HG02943 (cell line): ENCODE data around the gene CDKAL1.

ENCODE experiments used
- ATAC-seq: cut with Tn5 transposase; IDR thresholded peaks from one replicate; pipeline ENCODE4 v1.9.1; 2021; ENCODE audit warnings: mild to moderate bottlenecking, low read depth, moderate library complexity; ENCODE audit not compliant: unreplicated experiment

The CDKAL1 gene

DNA sequence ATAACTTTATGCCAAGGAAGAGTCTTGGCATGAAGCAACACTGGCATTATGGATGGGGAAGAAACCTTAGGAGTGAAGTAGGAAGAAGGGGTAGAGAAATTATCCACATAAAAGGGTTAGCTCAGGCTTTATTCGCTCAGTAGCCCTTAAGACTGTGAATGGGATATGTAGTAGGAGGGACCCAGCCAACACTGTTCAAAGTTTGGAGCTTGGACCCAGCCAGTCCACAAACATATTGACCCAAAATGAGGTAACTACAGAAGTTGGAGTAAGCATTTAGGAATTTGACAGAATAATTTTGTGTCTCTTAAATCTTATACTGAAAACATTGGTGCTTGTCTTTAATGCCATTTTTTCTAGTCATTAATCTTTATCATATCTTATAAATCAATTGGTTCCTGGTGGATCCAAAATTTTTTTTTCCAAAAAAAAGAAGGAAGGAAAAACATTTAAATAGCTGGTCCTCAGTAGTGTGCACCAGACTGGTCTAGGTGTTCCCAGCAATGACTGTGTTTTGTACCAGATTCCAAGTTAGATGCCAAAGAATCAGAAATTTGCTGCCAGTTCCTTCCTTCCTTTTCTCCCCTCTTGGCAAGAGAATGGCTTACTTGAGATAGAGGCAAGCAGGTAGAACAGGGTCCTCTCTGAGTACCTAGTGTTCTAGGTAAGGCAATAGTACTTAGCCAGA, 607.5 kb downstream of the CDKAL1 start:
- no peak for ATAC-seq

- ATAC-seq = no peak
Measured at GRCh38 chr6:21142741-21143140, 608.5 kb downstream of the CDKAL1 start.

DNA sequence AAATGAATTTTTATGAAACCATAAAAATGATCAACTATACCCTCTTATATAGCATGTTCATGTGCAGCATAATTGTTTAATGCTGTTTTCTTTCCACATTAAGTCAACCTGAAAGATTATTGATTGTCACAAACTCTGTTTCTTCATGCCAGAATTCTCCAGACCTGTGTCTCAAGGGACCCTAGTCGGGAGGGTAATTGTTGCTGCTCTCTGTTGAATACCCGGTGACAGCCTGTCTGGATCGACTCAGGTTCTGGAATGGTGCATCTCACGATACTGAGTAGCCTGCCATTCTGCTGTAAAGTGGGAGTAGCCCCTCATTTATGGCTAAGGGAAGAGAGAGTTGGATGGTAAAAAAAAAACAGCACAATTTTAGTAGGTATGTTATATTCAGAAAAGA, 609.4 kb downstream of the CDKAL1 start:
- ATAC-seq = no peak

DNA sequence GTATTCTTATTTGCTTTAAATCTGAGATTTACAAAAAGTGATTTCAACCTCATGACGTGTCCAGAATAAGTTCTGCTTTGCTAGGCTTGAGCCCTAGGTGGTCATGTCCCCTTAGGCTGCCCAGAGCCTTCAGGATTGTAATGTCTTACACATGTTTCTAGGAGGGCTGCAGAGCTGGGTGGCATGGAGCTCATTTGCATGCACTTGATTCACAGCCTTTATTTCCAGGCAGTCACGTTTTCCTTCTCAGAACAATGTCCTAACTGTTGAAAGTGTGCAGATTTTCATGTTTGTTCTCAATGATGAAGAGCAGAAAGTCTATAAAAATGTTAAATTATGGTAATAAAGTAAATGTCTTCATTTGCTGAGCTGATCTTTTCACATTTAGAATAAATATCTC, 610.7 kb downstream of the CDKAL1 start:
- no peak for ATAC-seq

DNA sequence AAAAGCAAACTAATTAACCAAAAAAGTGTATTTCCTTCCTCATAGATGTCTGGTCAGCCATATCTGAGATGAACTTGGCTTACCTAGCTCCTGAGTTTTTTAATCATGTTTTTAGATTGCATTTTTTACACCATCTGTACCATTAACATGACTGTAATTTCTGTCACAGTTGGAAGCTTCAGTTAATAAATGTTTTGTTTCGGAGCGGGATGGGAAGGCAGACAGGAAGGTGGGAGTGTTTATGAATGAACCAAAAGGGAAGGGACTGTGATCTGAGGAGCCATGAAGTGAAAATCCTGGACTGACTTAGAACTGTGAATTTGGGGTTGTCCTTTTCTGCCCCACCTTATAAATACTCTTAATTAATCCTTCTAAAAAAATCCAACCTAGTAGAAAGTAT, 613.7 kb downstream of the CDKAL1 start:
- ATAC-seq = no peak

- ATAC-seq = no peak
Measured at GRCh38 chr6:21149470-21149869, 615.2 kb downstream of the CDKAL1 start.

DNA sequence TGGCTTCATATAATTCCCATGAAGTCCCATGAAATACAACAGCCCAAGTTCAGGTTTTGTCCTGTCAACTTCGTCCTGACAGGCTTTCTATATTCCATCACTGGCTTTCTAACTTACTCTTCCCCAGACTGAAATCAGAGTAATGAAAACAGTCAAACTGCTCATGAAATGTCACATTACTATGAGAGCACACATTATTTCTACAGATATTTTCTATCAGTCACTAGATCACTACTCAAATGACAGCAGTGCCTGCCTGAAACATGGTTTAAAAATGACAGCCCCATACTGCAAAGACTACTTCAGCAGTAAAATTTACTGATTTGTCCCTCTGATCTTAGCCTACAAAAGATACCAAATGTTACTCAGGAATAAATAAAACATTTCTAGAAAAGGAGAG, 616.4 kb downstream of the CDKAL1 start:
- no peak for ATAC-seq

DNA sequence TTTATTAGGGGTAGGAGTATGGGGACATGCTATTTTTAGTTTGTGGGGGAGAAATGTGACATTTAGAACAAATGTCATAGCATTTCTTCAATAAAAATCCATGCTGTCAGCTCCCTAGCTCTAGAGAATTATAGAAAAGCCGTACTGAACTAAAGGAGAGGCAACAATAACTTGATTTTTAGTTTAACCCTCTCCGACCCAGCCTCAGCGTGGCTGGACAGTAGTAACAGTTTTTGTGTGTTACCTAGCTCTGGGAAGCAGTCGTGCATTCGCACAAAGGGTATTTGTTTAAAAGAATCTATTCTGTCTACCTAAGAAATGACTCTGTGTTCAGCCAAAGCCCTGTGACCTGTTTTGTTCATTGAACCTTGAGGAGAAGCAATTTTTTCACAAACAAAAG, 616.9 kb downstream of the CDKAL1 start:
- ATAC-seq = no peak

GRCh38 chr6:21151530-21151929, 617.3 kb downstream of the CDKAL1 start:
- no peak for ATAC-seq

DNA sequence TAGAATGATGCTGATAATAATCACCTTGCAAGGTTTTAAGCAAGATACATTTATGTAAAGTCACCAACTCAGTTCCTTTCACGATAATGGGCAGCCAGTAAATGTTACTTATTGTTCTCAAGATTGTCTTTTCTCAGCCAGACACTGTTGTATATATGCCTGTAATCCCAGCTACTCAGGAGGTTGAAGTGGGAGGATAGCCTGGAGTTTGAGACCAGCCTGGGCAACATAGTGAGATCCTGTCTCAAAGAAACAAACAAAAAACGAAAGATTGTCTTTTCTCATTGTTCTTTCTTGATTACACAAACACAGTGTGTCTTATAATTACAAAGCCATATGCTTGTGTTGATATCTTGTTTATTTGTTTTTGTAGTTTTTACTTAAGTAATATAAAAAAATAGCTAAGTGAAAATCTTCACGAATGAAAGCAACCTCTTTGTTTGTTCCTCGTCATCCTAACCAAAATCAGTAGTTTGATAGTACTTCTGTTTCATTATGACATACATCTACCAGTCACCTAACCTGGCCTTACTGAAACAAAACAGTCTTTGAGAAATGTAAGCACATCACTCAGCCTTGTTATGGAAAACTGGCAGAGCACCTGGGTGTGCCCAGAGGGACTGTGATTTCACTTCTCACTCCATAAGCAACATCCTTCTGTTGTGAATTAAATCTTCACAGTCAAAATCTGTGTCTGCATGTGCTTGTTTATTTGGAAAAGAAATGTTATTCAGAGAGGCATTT, 623.1 kb downstream of the CDKAL1 start:
- ATAC-seq = peak; percentile 55

- ATAC-seq = no peak
Measured at GRCh38 chr6:21158149-21158548, 623.9 kb downstream of the CDKAL1 start.

- ATAC-seq = peak; percentile 49
Measured at GRCh38 chr6:21158873-21159272, 624.6 kb downstream of the CDKAL1 start.

DNA sequence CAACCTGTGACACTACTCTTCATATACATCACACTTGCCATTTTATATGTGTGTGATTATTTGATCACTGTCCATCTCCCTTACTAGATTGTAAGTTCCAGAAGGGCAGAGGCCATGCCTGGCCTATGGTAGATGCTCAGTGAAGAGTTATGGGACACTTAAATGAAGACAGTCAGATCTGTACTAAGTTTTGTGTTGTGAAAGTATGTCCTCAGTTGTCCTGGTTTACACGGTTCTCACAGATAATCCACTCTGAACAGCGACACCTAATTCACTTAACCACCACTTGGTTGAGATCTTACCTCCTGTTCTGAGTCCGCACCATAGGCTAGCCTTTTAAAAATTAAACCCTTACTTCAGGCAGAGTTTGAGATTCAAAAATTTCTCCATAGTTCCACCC, 625.2 kb downstream of the CDKAL1 start:
- ATAC-seq = peak; percentile 33

GRCh38 chr6:21161707-21162106, 627.5 kb downstream of the CDKAL1 start:
- ATAC-seq = no peak

DNA sequence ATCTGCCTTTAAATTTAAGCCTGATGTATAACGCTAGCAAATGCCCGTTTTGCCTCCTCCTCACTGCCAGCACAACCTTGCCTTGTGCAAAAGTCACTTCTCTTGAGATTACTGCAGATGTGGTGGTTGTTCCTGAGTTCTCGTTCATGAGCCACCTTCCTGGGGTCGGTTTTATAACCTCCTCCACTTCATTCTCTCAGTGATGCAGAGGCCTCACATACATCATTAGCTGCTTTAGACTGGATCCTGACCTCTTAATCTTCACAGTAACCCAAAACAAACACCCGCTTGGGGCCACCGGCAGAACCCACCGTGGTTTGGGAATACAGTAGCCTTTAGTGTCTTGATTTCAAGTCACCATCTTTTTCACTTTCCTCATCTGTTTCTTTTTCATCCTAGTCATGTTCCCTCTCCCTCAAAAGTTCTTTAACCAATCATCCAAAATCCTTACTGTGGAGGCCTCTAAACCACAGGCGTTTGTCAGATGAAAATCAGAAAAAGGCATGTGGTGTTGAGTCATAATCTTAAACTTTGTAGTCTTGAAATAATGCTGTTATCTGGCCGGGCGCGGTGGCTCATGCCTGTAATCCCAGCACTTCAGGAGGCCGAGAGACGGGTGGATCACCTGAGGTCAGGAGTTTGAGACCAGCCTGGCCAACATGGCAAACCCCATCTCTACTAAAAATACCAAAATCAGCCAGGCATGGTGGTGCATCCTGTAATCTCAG, 629.0 kb downstream of the CDKAL1 start:
- ATAC-seq = no peak

GRCh38 chr6:21163838-21164180, 629.6 kb downstream of the CDKAL1 start:
- no peak for ATAC-seq

GRCh38 chr6:21164768-21165326, 630.6 kb downstream of the CDKAL1 start:
- peak; percentile 61 for ATAC-seq

- ATAC-seq = no peak
Measured at GRCh38 chr6:21166754-21167153, 632.5 kb downstream of the CDKAL1 start.

DNA sequence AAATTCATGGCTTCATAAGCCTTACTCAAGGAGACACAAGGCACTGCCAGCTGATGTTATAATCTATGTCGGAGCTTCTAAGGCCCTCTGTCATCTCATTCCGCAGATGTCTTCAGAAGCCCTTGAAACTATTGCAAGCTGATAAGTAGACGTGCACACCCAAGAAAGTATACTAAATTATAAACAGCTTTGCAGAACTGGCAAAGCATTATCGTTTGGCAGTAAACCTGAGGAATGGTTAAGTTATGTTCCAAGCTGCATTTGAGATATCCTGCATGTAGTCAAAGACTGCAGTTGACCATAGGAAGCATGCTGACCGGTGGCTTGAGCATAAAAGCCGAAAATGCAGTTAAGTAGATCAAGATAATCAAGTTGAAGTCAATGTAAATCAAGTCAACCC, 633.5 kb downstream of the CDKAL1 start:
- ATAC-seq = no peak

GRCh38 chr6:21171801-21172200, 637.5 kb downstream of the CDKAL1 start:
- no peak for ATAC-seq

DNA sequence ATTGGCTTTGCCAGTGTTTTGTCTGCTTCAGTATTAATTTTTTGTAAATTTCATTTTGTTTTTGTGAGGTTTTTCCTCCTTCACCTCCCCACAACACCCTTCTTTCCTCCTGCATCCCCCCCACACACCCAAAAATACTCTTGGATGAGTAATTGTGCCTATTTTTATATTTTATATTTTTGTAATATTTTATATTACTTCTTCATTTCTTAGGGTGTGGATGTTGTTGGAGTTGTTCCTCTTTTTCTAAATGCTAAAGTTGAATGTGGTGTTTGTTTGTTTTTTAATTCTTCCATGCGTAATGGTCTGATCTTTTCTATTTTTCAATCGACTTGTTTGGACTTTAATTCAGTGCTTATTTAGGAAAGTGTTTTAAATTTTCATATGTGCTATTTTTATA, 638.8 kb downstream of the CDKAL1 start:
- ATAC-seq = no peak
